Measurements from ENCODE around the gene HMX1. TPM values are rescaled to one million over a fixed set of nuclear protein-coding genes. Genes with fewer than 3 reads are reported as not detected.

HMX1 gene
- total RNA-seq, 4 donors from 2014 or later: not detected

- peak; percentile 43 to 47 for DNase-seq (ENCODE audit: low spot score in 2 of 2)
These were observed 38.6 kb upstream of the HMX1 start for GRCh38 chr4:8910100-8910821.

GRCh38 chr4:8909548-8909947 is 37.9 kb upstream of the HMX1 start:
- 46% methylated on average over 9 of the region's 9 CpGs for WGBS
- TF ChIP-seq CTCF (IDR thresholded peaks at IDR 0.05): no peak
- TF ChIP-seq POLR2A (IDR thresholded peaks at IDR 0.05): no peak
- TF ChIP-seq POLR2AphosphoS5 (IDR thresholded peaks at IDR 0.05): no peak
- TF ChIP-seq EP300 (IDR thresholded peaks at IDR 0.05): no peak
- peak in 1 of 2 donors; percentile 14 for DNase-seq (ENCODE audit: low spot score in 2 of 2)
- H3K9me3 ChIP-seq: no peaks in the 10 kb centered on the region
- no peak overlapping the region for H3K27ac ChIP-seq
- H3K4me3 ChIP-seq: no peak overlapping the region
- H3K4me1 ChIP-seq: no peaks in the 10 kb centered on the region
- peaks cover 68% of the 10 kb centered on the region for H3K27me3 ChIP-seq
- H3K36me3 ChIP-seq: no peaks in the 10 kb centered on the region

More at GRCh38 chr4:8910100-8910821, 38.6 kb upstream of the HMX1 start:
- Histone ChIP-seq H3K4me3 (no peak overlapping the region), H3K27me3 (peaks cover 65% of the 10 kb centered on the region), H3K27ac (no peak overlapping the region), H3K36me3 (no peaks in the 10 kb centered on the region), H3K9me3 (no peaks in the 10 kb centered on the region), H3K4me1 (no peaks in the 10 kb centered on the region)
- TF ChIP-seq POLR2A (IDR thresholded peaks at IDR 0.05): no peak
- TF ChIP-seq POLR2AphosphoS5 (IDR thresholded peaks at IDR 0.05): no peak
- TF ChIP-seq EP300 (IDR thresholded peaks at IDR 0.05): no peak
- TF ChIP-seq CTCF (IDR thresholded peaks at IDR 0.05): no peak
- 75% methylated on average over 17 of the region's 30 CpGs for WGBS

GRCh38 chr4:8908206-8908893 is 36.7 kb upstream of the HMX1 start:
- DNase-seq (ENCODE audit: low spot score in 2 of 2): peak; percentile 45 to 70
- WGBS: 61% methylated on average over 29 of the region's 34 CpGs
- no peak overlapping the region for H3K27ac ChIP-seq
- peaks cover 67% of the 10 kb centered on the region for H3K27me3 ChIP-seq
- no peaks in the 10 kb centered on the region for H3K4me1 ChIP-seq
- H3K4me3 ChIP-seq: no peak overlapping the region
- H3K36me3 ChIP-seq: no peaks in the 10 kb centered on the region
- TF ChIP-seq EP300 (IDR thresholded peaks at IDR 0.05) (no peak), POLR2AphosphoS5 (IDR thresholded peaks at IDR 0.05) (no peak), POLR2A (IDR thresholded peaks at IDR 0.05) (no peak), CTCF (IDR thresholded peaks at IDR 0.05) (no peak)
- H3K9me3 ChIP-seq: no peaks in the 10 kb centered on the region

- TF ChIP-seq CTCF (IDR thresholded peaks at IDR 0.05): no peak
- no peak for TF ChIP-seq POLR2AphosphoS5 (IDR thresholded peaks at IDR 0.05)
- no peak for TF ChIP-seq EP300 (IDR thresholded peaks at IDR 0.05)
- TF ChIP-seq POLR2A (IDR thresholded peaks at IDR 0.05): no peak
- peaks cover 69% of the 10 kb centered on the region for H3K27me3 ChIP-seq
- H3K27ac ChIP-seq: no peak overlapping the region
- no peaks in the 10 kb centered on the region for H3K4me1 ChIP-seq
- no peaks in the 10 kb centered on the region for H3K36me3 ChIP-seq
- no peak overlapping the region for H3K4me3 ChIP-seq
- no peaks in the 10 kb centered on the region for H3K9me3 ChIP-seq
- WGBS: 92% methylated on average over 2 of the region's 14 CpGs
- peak; percentile 40 to 65 for DNase-seq (ENCODE audit: low spot score in 2 of 2)
These were observed 36.1 kb upstream of the HMX1 start for GRCh38 chr4:8907596-8908205.
